Embryonic facial prominence (tissue), 1 donor: ENCODE measurements around the gene CNTNAP3B.
"Not testable (repeated sequence)": the region's sequence is repeated elsewhere in the genome, so short reads cannot be mapped to it uniquely, and the experiment has no call there.

Experiments
- DNase-seq: peaks from one replicate; pipeline ENCODE4 v3.0.0-alpha.2; 2016; ENCODE audit errors: extremely low spot score

The CNTNAP3B gene

DNA sequence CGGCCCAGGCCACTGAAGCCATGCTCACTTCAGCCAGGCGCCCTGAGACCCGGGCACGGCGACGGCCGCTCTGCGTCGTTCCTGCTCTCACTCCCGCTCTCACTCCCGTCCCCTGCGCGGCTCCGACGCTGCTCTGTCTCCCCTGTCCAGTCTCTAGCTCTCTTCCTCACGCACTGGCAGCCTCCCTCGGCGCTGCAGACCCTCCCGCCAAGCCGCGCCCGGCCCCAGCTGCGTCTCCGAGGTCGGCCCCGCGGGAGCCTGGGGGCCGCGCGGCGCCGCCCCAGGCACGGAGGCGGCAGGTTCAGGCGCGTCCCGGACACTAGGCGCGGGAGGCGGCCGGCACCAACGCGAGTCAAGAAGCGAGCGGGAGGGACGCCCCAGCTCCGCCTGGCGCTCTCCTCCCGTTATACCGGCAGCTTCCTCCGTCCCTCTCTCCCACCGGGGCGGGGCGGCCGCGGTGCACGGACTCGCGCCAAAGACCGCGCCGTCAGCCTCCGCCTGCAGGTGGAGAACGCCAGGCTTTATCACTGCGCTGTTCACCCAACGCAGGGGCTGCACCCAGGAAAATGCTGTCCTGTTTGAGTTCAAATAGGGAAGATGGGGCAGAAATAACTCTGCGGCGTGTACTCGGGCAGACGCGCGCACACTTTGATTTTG, at the start of gene CNTNAP3B:
Gene CNTNAP3B (minus strand): TSS at position 354 of the 657 bp plus-strand sequence. CDS start 332 bp downstream, at position 22.
- not testable (repeated sequence) for DNase-seq

DNA sequence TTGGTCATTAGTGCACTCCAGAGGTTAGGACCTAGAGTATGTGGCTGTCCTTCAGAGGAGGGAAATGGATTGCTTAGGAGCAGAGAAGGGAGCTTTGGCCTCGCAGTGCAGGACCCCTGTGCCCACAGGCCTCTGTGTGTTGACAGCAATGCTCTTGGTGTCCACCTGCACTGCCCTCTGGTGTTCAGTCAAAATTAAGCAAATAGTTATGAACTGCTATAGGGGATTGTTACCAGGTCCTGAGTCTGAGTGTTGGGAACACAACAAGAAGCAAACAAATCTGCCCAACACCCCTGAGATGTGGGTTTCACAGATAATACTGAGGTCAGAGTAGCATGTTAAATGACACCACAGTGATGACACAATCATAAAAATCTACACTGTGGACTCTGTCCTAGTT, 31.1 kb upstream of the CNTNAP3B start:
- not testable (repeated sequence) for DNase-seq

DNA sequence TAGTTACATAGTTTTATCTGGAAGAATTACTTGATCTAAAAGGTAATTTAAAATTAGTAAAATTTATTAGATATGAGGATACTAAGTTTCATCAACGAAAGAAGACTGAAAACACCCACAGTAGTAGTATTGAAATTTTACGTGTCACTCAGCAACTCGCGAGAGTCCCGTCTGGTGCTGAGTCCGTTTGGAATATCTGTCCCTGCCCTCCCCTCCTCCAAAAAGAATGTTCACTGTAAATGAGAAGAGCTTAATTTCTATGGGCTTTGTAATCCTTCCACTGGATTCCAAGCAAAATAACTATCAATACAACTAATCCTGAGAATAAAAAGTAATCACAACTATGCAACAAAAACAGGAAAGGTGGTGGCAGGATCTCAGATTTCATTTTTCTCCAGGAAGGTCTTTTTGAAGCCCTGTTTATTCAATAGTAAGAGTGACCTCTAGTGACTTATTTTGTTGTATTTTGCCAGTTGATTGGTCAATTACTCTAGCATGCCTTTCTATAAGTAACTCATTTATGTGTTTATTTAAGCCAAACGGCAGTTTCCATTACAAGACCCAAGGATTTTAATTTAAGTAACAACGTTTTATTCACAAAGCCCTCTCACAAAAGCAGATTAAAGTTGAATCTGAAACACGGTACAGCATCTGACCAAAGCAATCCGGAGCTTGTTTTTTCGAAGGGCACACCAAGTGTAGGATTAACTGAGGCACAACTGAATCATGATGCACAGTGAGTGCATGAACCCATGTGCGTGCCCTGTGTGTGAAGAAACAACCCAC, 2.0 kb downstream of the CNTNAP3B start:
- not testable (repeated sequence) for DNase-seq

DNA sequence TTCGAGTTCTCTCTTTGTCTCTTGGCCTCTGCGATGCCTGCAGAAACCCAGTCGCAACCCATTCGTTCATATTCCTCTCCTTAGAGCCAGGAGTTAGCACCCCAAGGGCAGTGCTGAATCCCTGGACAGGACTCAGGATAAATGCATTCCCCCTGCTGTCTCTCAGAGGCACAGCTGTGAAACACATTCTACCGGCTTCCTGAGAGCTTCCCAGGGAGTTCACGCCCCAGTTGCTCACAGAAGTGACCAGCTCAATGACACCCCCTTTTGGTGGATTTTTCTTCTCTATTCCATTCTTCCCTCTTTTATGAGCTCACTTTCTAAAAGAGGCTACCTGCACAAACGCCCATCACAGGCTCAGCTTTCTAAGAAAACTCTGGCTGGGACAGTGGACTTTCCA, 8.2 kb downstream of the CNTNAP3B start:
- not testable (repeated sequence) for DNase-seq

DNA sequence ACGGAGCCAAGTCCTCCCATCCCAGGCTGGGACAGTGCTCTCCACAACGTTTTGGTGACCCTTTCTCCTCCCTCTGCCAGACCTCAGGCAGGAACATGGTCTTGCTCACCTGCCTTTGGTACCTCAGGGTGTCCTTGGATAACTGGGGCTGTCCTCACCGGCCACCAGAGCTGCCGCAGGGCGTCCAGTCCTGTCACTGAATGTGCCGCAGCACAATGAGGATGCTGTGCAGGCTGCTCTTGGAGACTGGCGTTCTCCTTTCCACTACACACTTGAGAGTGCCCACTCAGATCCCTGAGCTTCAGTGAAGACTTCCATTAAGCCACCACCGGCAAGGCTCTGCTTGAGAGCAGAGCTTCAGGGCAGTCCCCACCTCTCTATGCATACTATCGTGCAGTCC, 33.3 kb downstream of the CNTNAP3B start:
- DNase-seq: not testable (repeated sequence)

DNA sequence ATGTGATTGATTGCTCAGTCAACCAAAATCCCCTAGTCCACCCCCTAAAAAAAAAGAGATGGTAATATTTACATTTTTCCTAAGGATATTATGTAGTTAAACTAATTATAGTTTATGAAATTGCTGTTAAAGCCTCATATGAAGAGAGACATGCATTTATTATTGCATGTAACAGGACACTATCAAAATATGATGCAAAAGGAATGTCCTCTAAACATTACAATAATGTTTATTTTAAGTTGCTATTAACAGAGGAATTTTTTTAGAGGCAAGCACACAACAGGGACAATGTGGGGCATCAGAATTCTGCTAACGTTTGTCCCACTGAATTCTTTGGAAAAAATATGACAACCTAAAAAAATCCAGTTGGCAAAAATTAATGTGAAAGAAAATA, 44.7 kb downstream of the CNTNAP3B start:
- not testable (repeated sequence) for DNase-seq

DNA sequence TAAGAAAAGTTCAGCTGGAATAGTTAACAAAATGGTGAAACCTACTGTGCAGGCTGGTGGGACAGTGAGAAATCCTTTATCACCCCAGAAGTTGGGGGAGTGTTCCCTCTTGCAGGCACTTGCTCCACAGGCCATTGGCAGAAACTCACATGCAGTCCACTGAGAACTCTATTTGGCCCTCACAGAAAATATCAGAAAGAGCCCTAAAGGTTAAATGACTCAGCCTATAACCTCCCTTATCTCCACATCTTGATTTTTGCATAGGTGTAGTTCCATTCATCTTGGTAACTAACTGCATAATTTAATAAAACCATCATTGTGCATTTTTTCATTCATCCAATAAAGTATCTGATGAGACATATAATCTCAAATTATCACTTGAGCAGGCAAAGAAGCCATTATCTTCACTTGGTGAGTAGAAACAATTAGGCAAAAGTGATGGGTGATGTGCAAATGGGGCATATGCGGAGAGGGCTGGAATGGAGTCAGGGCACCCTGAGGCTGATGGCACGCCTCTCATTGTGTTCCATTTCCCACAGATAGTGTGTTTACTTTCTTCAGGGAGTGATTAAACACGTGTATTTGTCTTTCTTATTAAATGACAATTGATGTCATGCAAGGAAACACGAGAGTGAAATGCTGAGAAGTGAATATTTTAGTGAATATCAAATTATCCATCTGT, 45.2 kb downstream of the CNTNAP3B start:
- DNase-seq: not testable (repeated sequence)

DNA sequence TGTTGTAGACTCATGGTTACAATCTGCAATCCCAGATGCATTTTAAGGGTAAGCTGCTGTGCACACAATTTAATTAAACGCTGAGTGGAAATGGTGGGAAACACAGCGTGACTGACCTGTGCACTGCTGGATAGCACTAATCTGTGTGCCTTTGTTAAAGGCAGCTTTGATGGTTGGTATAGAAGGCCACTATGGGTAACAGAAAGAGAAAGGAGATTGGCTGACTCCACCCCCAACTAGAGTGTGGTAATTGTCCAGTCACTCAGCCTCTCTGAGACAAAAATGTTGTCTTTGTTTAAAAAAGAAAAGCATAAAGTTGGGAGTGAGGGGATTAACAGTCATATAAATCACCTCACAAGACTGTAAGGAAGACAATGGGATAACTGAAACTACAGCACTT, 48.9 kb downstream of the CNTNAP3B start:
- DNase-seq: not testable (repeated sequence)

DNA sequence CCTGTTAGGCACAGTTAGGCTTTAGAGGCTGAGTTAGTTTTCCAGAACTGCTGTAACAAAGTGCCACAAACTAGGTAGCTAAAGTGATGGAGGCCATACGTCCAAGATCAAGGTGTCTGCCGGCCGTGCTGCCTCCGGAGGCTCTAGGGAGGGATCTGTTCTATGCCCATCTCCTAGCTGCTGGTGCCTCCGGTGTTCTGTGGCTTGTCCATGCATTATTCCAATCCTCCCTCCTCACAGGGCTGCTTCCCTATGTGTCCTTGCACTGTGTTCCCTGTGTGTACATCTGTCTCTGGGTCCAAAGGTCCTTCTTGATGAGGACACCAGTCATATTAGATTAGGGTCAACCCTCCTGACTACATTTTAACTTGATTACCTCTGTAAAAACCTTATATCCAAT, 54.4 kb downstream of the CNTNAP3B start:
- DNase-seq: not testable (repeated sequence)

DNA sequence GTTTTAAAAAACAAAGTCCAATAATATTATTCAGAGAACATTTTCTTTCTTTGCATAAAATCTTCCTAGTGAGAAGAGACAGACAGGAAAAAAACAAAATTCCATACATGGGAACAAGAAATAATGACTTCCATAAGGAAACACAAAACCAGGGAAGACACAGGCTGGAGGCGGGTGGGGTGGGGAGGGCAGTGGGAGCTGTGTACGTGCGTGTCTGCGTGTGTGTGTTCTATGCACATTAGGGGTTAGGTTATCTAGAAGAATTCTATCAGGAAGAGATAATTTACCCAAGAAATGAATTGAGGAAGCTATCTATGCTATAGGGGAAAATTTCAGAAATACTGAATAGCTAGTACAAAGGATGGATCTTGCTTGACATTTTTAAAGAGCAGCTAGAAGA, 58.2 kb downstream of the CNTNAP3B start:
- DNase-seq: not testable (repeated sequence)

DNA sequence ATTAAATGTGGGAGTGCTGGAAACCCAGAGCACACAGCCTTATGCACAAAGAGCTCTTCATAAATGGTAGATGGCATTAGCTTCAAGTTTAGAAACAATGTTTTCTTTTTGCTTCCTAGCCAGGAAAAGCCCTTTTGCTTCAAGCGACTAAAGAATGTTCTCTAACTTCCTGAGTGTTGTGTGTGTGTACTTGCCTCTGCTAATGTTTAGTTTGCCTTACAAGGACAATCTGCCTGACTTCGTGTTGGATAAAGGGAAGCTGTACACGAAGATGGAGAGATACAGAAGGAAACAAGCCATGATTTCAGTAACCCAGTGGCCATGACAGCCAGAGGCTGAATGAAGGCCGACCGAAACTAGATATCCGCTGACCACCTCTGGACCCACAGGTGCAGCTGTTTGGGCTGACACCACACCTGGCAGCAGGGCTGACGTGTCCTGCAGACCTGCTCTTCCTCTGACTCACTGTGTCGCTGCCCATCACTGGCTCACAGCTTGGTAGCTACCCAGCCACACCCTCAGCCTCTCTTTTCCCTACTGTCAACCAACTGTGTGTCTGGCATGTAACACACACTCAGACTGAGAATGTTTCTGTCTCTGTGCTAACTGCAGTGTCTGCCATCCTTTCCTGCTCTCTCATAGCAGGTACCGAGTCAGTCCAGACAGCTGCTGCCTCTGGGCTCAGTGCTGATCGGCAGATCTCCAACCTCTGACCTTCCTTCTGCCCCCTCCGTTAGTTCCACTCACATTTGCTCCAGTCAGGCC, 59.0 kb downstream of the CNTNAP3B start:
- DNase-seq: not testable (repeated sequence)

DNA sequence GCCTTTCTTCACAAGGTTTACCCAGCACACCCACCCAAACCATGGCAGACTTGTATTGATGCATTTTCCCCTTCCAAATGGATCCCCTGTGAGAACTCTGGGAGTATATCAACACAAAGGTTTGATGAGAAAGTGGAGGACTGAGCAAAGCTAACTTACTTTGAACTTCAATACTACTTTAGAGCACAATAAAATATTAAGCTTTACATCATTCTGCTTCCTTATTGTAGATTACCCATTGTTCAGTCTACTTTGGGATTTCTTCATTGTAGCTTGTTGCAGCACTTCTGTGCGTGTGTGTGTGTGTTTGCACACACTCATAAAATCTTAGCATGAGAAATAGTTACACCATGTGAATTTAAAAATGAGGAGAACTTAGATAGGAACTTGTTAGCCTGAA, 75.4 kb downstream of the CNTNAP3B start:
- DNase-seq: not testable (repeated sequence)

DNA sequence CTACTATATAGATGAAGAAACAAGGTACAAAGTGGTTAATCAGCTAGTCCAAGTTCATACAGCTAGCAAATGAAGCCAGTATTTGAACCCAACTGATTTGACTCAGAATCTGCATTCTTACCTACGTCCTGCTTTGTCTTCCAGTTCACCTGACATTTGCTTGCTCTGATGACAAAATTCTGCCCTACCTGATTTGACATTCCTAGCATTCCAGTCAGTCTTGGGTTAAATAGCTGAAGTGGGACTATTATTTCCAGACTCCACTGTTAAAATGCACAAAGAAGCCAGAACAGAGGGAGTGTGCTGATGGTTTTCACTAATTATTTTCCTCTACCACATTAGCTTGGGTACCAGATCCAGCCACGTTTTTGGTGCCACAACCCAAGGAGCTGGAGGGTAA, 78.5 kb downstream of the CNTNAP3B start:
- DNase-seq: not testable (repeated sequence)

DNA sequence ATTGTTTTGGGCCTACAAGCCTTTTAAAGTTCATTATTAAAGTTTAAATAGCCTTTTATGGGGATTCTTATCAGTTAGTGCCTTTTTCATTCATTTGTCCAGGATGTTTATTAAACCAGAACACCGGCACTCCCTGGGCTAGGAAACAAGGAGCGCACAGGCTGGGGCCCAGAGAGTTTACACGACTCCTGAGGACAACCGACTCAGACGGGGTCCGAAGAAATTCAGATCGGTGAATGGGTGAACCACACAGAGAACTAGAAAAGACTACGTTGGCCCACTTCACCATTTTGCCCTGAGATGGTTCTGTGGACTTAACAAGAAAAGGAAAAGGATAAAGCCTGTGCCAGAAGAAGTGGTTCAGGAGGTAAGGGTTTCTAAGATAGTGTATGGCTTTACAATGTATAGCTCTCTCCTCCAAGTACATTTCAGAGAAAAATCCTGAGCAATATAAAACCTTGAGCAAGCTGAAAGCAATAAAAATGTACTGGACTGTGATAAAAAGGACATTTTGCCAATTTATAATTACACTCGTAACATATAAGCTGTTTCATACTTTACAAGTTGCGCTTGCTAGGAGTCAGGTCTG, 84.7 kb downstream of the CNTNAP3B start:
- DNase-seq: not testable (repeated sequence)

DNA sequence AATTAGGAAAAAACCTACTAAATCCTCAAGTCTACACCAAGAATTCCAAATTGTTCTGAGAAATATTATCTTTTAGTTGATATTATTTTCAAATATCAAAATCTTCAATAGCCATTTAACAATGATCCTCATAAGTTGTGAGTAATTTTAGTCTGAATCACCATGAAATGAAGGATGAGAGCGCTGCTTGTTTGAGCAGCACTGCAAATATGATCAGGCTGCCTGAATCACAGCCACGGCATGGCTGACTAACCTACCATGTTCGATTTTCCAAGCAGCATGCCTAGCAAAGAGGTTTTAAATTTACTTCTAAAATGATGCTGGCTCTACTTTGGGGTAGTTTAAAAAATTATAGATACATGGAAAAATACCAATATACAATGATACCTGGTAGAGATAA, 95.7 kb downstream of the CNTNAP3B start:
- DNase-seq: not testable (repeated sequence)

DNA sequence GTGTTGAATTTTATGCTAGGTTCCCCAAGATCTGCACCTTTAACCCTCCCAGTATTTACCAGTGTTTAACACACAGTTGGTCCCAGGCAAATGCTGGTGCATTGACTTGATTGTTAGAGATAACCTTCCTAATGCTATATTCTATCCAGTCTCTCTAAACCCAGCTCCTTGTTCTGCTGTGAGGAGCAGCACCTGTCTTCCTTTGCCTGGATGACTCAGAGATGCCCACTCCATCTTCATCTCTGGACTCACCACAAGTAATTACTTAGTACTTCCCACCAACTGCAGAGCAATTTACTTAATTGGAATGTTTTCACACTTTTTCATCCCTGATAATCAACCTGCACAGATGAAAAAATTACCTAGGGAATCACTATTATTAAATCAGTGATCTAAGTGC, 108.6 kb downstream of the CNTNAP3B start:
- not testable (repeated sequence) for DNase-seq

DNA sequence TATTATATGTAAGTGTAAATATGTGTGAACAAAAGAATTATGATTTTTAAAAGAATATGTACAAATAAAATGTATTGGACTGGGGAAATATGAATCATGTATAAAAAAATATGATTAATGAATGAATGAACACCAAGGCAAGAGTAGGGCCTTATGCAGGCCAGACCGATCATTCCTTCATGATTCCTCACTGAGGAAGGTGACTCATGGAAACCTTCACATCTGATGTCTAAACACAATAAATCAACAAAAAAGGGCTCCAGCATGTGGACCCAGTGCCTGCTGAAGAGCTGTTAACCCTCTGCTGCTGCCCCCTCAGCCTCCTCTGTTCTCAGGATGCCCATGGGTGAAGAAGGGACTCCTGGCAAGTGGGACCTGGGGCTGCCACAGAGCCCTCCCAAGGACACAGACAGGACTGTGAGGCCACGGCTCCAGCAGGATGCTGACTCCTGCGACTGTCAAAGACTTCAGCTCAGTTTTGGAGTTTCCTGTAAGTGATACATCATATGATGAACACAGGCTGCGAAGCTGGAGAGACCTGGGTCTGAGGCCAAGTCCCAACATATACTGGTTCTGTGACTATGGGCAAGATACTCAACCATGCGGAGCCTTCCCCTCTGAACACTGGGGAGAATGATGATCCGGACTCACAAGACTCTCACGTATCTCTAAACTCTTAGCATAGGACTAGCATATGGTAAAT, 110.9 kb downstream of the CNTNAP3B start:
- DNase-seq: not testable (repeated sequence)

DNA sequence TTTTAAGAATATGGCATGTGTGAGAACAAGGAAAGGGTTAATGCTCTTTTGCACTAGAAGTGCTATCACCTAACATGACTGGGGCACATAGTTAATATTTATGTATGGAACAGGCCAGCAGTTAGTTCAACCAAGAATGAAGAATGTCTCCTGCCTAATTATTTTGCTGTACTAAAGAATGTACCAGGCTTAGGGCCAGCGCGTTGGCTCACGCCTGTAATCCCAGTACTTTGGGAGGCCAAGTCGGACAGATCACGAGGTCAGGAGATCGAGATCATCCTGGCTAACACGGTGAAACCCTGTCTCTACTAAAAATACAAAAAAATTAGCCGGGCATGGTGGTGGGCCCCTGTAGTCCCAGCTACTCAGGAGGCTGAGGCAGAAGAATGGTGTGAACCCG, 114.9 kb downstream of the CNTNAP3B start:
- not testable (repeated sequence) for DNase-seq

DNA sequence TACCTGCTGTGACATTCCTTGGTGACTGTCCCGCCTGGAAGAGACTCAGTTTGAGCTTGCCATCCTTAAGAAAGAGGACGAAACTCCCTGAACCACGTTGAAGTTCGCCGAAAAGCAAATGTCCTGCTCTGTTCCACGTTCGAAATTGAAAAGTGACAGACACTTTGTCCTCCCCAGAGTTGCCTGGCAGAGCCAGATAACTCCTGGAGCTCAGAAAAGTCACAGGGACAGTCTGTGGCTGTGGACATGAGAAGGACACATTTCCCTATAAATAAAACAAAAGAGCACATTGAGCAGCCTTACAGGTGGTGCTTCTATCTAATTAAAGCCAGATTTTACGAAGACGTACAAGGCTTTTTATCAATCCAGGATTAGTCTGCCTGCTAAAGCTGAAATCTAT, 137.6 kb downstream of the CNTNAP3B start:
- DNase-seq: not testable (repeated sequence)

DNA sequence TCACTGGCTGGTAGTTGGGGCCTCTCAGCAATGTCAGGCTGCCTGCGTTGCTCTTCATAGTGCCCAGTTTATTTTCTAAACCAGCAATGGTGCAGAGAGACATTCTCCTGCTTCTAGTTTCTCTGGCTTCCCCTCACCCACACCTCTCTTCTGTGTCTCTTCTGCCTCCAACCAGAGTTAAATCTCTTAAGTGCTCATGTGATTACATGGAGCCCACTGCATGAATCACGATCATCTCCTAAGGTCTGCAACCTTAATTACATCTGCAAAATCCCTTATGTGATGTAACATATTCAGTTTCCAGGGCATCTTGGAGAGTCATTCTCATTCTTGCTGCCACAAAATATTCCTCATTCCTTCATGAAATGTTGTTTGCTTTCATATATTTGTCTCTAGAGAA, 149.0 kb downstream of the CNTNAP3B start:
- DNase-seq: not testable (repeated sequence)
